Uterus (tissue), 4 donors: ENCODE measurements around the gene GDI1. TPM values are rescaled to one million over a fixed set of nuclear protein-coding genes. Genes with fewer than 3 reads are reported as not detected.
A peak's percentile ranks its signal among the peaks of the same experiment; 100 is the strongest.

Source experiments
- DNase-seq, 2 donors: peaks; one replicate each; pipeline ENCODE4 v3.0.0-alpha.2; 2019 to 2020
- H3K27ac ChIP-seq, 2 donors: fragments of 200-600 bp; sonication (generic); 1 replicate in 1 of 2; 2 replicates in 1 of 2; pipeline ENCODE4 v1.5.1; 2016 to 2018
- H3K27me3 ChIP-seq, 2 donors: fragments of 200-600 bp; sonication (generic); one replicate each; pipeline ENCODE4 v1.5.1; 2018 to 2019; ENCODE audit warnings: control low read depth in 1 of 2
- H3K36me3 ChIP-seq, 2 donors: fragments of 200-600 bp; sonication (generic); one replicate each; pipeline ENCODE4 v1.5.1; 2019; ENCODE audit warnings: control low read depth in 1 of 2
- H3K4me1 ChIP-seq, 2 donors: fragments of 200-600 bp; sonication (generic); one replicate each; pipeline ENCODE4 v1.5.1; 2018 to 2019; ENCODE audit warnings: control low read depth in 1 of 2
- H3K4me3 ChIP-seq, 2 donors: fragments of 200-600 bp; sonication (generic); 1 replicate in 1 of 2; 2 replicates in 1 of 2; pipeline ENCODE4 v1.5.1; 2018 to 2019; ENCODE audit warnings: mild to moderate bottlenecking in 1 of 2
- H3K9me3 ChIP-seq, 2 donors: fragments of 200-600 bp; sonication (generic); one replicate each; pipeline ENCODE4 v1.5.1; 2019; ENCODE audit warnings: control low read depth in 1 of 2
- CTCF ChIP-seq, 4 experiments: fragments of 200-600 bp in 2 of 4; fragments of 450-650 bp in 2 of 4; sonication (generic) in 2 of 4; IDR thresholded peaks; one replicate each; pipeline ENCODE4 v1.5.1; 2016 to 2019; ENCODE audit warnings: antibody characterized with exemption in 4 of 4, mild to moderate bottlenecking in 2 of 4, moderate library complexity in 1 of 4
- POLR2A ChIP-seq, 2 donors: fragments of 450-650 bp; IDR thresholded peaks; one replicate each; pipeline ENCODE4 v1.6.1; 2016; ENCODE audit warnings: antibody characterized with exemption in 2 of 2, mild to moderate bottlenecking in 1 of 2, moderate library complexity in 1 of 2
- intact Hi-C: fragments of 100-400 bp; cut with DNase I; formaldehyde crosslinking; loops from one replicate; pipeline ENCODE4 v1.15.1; 2023; ENCODE audit warnings: low total_unique reads
- total RNA-seq, 4 donors: library from RNA; depleted of rRNA in 3 of 4; stranded (reverse); fragments of >200 nt in 3 of 4; gene quantifications; one replicate each; pipeline versions ENCODE4 v1.1.0 to v1.2.4, GENCODE V29; 2014 to 2023
- donor health status: DM: yes; HTN: yes; CAD: no.

The GDI1 gene
- total RNA-seq, 4 donors from 2014 or later: 100.0 to 175 (median 135) TPM

- no peaks in the 10 kb centered on the region for H3K27me3 ChIP-seq
- no peaks in the 10 kb centered on the region for H3K4me1 ChIP-seq
- no peaks in the 10 kb centered on the region for H3K9me3 ChIP-seq
- no peak for TF ChIP-seq POLR2A (IDR thresholded peaks at IDR 0.05)
- peak in 2 of 4 experiments; percentile 4 to 10 for TF ChIP-seq CTCF (IDR thresholded peaks at IDR 0.05)
- DNase-seq: peak; percentile 74 to 76
- peak within 1 kb of the TSS; percentile 37 to 48 for H3K4me3 ChIP-seq
- intact Hi-C loops: no loop called here
- no peaks in the 10 kb centered on the region for H3K36me3 ChIP-seq
- H3K27ac ChIP-seq: peak within 1 kb of the TSS; percentile 61 to 83
Measured at GRCh38 chrX:154486396-154487207, 49.6 kb downstream of the GDI1 start, which contains the start of gene UBL4A. Gene UBL4A (minus strand): TSS chrX:154486615. CDS start chrX:154486584, 31 bp downstream.

GRCh38 chrX:154487518-154488290 is 50.8 kb downstream of the GDI1 start:
- no peaks in the 10 kb centered on the region for H3K9me3 ChIP-seq
- no peaks in the 10 kb centered on the region for H3K36me3 ChIP-seq
- H3K27me3 ChIP-seq: no peaks in the 10 kb centered on the region
- TF ChIP-seq POLR2A (IDR thresholded peaks at IDR 0.05) (no peak), CTCF (IDR thresholded peaks at IDR 0.05) (no peak)
- H3K4me1 ChIP-seq: no peaks in the 10 kb centered on the region
- H3K4me3 ChIP-seq: no peak overlapping the region
- intact Hi-C loops: no loop called here
- no peak for DNase-seq
- H3K27ac ChIP-seq: peak overlapping the region in 1 of 2 donors; percentile 83

GRCh38 chrX:154488336-154489075 is 51.6 kb downstream of the GDI1 start:
- no peaks in the 10 kb centered on the region for H3K9me3 ChIP-seq
- H3K36me3 ChIP-seq: no peaks in the 10 kb centered on the region
- DNase-seq: no peak
- intact Hi-C loops: no loop called here
- peak overlapping the region in 1 of 2 donors; percentile 93 for H3K27ac ChIP-seq
- no peak for TF ChIP-seq POLR2A (IDR thresholded peaks at IDR 0.05)
- TF ChIP-seq CTCF (IDR thresholded peaks at IDR 0.05): no peak
- H3K27me3 ChIP-seq: no peaks in the 10 kb centered on the region
- no peaks in the 10 kb centered on the region for H3K4me1 ChIP-seq
- H3K4me3 ChIP-seq: no peak overlapping the region

GRCh38 chrX:154489182-154489581 is 52.2 kb downstream of the GDI1 start:
- Histone ChIP-seq H3K4me3 (peak overlapping the region in 1 of 2 donors; percentile 65), H3K4me1 (no peaks in the 10 kb centered on the region), H3K27ac (peak overlapping the region; percentile 74 to 93), H3K27me3 (no peaks in the 10 kb centered on the region), H3K9me3 (no peaks in the 10 kb centered on the region), H3K36me3 (no peaks in the 10 kb centered on the region)
- intact Hi-C loops: no loop called here
- TF ChIP-seq CTCF (IDR thresholded peaks at IDR 0.05): no peak
- no peak for TF ChIP-seq POLR2A (IDR thresholded peaks at IDR 0.05)
- DNase-seq: no peak
